Endothelial cell of umbilical vein (primary cell): ENCODE data around the gene JAKMIP1. TPM values are rescaled to one million over a fixed set of nuclear protein-coding genes. Genes with fewer than 3 reads are reported as not detected.

Experiments
- BruUV-seq: library from RNA; stranded (reverse); fragments of 400-500 nt; replicated peaks from 2 replicates; lab custom pipeline; 2021; lab: Mats Ljungman, UMichigan
- CTCF ChIA-PET: fragments of 300-600, 350-600 bp; sonication (Branson Sonifier 250); formaldehyde crosslinking; loops from one replicate; lab custom pipeline; 2021; ENCODE audit warnings: antibody characterized with exemption, inconsistent platforms; lab: Charles Lee
- POLR2A ChIA-PET: fragments of 300-600, 350-600 bp; sonication (Branson Sonifier 250); formaldehyde crosslinking; loops from one replicate; lab custom pipeline; 2021; ENCODE audit warnings: antibody characterized with exemption, inconsistent platforms; lab: Charles Lee
- DNase-seq: peaks from one replicate; pipeline ENCODE4 v3.0.0-alpha.2; 2011; ENCODE audit warnings: low read depth, low spot score
- FAIRE-seq: peaks from 2 replicates; lab custom pipeline; 2011; peaks lifted over from hg19 to GRCh38; lab: Jason Lieb, UNC
- H2AFZ ChIP-seq: 2 replicates; pipeline ENCODE4 v1.6.0; 2012; ENCODE audit warnings: low read depth, low read length, control low read depth, inconsistent platforms
- H3K27ac ChIP-seq: 2 replicates; pipeline ENCODE4 v1.5.1; 2011; ENCODE audit warnings: low read depth, mild to moderate bottlenecking, control low read depth, low read length, moderate library complexity; ENCODE audit not compliant: insufficient read depth
- H3K27me3 ChIP-seq, 2 experiments: 2 replicates each; pipeline versions ENCODE4 v1.6.0 to v1.6.1; 2011; ENCODE audit warnings: low read length in 2 of 2, mixed read lengths in 1 of 2; ENCODE audit not compliant: control insufficient read depth in 2 of 2, insufficient read depth in 2 of 2
- H3K36me3 ChIP-seq, 2 experiments: 2 replicates in 1 of 2; 3 replicates in 1 of 2; pipeline ENCODE4 v1.5.1; 2011; ENCODE audit warnings: low read length in 2 of 2, mild to moderate bottlenecking in 1 of 2, moderate library complexity in 1 of 2; ENCODE audit not compliant: control insufficient read depth in 2 of 2, insufficient read depth in 2 of 2; ENCODE audit errors: extremely low read depth in 1 of 2
- H3K4me1 ChIP-seq: 3 replicates; pipeline ENCODE4 v1.5.1; 2011; ENCODE audit warnings: mild to moderate bottlenecking, low read length; ENCODE audit not compliant: control insufficient read depth, insufficient read depth; ENCODE audit errors: extremely low read depth
- H3K4me2 ChIP-seq: 2 replicates; pipeline ENCODE4 v1.6.1; 2011; ENCODE audit warnings: low read length, control low read depth, mixed read lengths; ENCODE audit not compliant: insufficient read depth
- H3K4me3 ChIP-seq, 3 experiments: fragments of 200-600 bp in 1 of 3; sonication (generic), shearing (Covaris generic) in 1 of 3; replicated peaks in 1 of 3; 2 replicates each; pipeline ENCODE4 v1.5.1; 2011 to 2016; ENCODE audit warnings: control low read depth in 3 of 3, low read length in 3 of 3, mild to moderate bottlenecking in 2 of 3, inconsistent platforms in 1 of 3, low read depth in 1 of 3, moderate library complexity in 1 of 3; ENCODE audit not compliant: insufficient read depth in 1 of 3
- H3K79me2 ChIP-seq: 2 replicates; pipeline ENCODE4 v1.6.0; 2012; ENCODE audit warnings: low read length, inconsistent platforms; ENCODE audit not compliant: control insufficient read depth, insufficient read depth
- H3K9ac ChIP-seq: replicated peaks from 2 replicates; pipeline ENCODE3; 2011; ENCODE audit warnings: low read length, control low read depth; ENCODE audit not compliant: insufficient read depth; ENCODE audit errors: extremely low read depth
- H3K9me1 ChIP-seq: replicated peaks from 3 replicates; pipeline ENCODE4 v1.6.0; 2011; ENCODE audit warnings: mild to moderate bottlenecking, low read length; ENCODE audit not compliant: control insufficient read depth, insufficient read depth; ENCODE audit errors: extremely low read depth
- H3K9me3 ChIP-seq: replicated peaks from 2 replicates; pipeline ENCODE4 v1.5.1; 2012; ENCODE audit warnings: low read length, inconsistent platforms; ENCODE audit not compliant: control insufficient read depth, insufficient read depth
- H4K20me1 ChIP-seq: replicated peaks from 2 replicates; pipeline ENCODE3; 2011; ENCODE audit warnings: mild to moderate bottlenecking, low read length; ENCODE audit not compliant: control insufficient read depth, insufficient read depth; ENCODE audit errors: extremely low read depth
- CTCF ChIP-seq, 2 donors: IDR thresholded peaks; 1 replicate in 1 of 2; 2 replicates in 1 of 2; pipeline ENCODE4 v1.5.1; 2011; ENCODE audit warnings: low read length in 2 of 2, mild to moderate bottlenecking in 2 of 2, moderate library complexity in 2 of 2, control low read depth in 1 of 2, inconsistent platforms in 1 of 2, low read depth in 1 of 2; ENCODE audit not compliant: insufficient read depth in 1 of 2; ENCODE audit errors: extremely low read depth in 1 of 2
- GATA2 ChIP-seq: IDR thresholded peaks from 2 replicates; pipeline ENCODE4 v1.7.0; 2011; ENCODE audit warnings: low read depth, mild to moderate bottlenecking, moderate library complexity, mixed read lengths, low read length; ENCODE audit not compliant: insufficient read length, insufficient read depth
- dilution Hi-C: fragments of 300-500 bp; cut with MboI; formaldehyde crosslinking; loops from one replicate; pipeline ENCODE4 v1.15.0; 2019; ENCODE audit warnings: low sequenced_read_pairs; ENCODE audit not compliant: extremely low pct_ligation_motif_present
- intact Hi-C: fragments of 100-400 bp; cut with micrococcal nuclease; formaldehyde crosslinking; loops from one replicate; pipeline ENCODE4 v1.10.0; 2022
- polyA plus RNA-seq, 4 experiments: library from polyadenylated mRNA; depleted of rRNA in 3 of 4; stranded (reverse) in 3 of 4; unstranded in 1 of 4; fragments of >200 nt; gene quantifications; 2 replicates each; pipeline versions ENCODE4 v1.2.1 to v1.2.3, GENCODE V29; 2011 to 2012; ENCODE audit warnings: missing spikeins in 1 of 4
- total RNA-seq: library from RNA; stranded (reverse); gene quantifications from 2 replicates; pipeline ENCODE4 v1.2.3, GENCODE V29; 2021

The JAKMIP1 gene
- total and polyA plus RNA-seq, 2 donors (not counting 3 experiments of a cell fraction or from before 2014, with no cell fraction given), result not detected

DNA sequence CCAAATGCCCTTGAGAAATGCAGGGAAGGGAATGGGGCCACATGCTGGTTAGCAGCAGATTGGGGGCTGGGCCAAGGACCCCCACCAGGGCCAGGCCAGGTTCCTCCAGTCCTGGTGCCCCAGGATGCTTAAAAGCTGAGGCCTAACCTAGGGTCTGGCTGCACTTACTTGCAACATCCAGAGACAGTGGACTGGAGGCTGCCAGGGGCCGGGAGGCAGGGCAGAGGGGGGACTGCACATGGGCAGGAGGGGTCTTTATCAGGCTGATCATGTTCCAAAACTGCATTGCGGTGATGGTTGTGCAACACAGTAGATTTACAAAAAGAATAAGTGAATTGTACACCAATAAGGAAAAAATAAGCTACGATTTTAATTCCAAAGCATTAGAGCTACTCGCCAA lies 145.3 kb downstream of the JAKMIP1 start:
- Histone ChIP-seq H3K9ac (no peak overlapping the region), H3K4me3 (no peak overlapping the region), H3K9me1 (no peaks in the 10 kb centered on the region), H3K9me3 (no peaks in the 10 kb centered on the region), H4K20me1 (no peaks in the 10 kb centered on the region), H3K27ac (no peak overlapping the region), H3K27me3 (no peaks in the 10 kb centered on the region), H2AFZ (no peak overlapping the region), H3K79me2 (no peaks in the 10 kb centered on the region), H3K36me3 (no peaks in the 10 kb centered on the region), H3K4me1 (no peaks in the 10 kb centered on the region), H3K4me2 (no peak overlapping the region)
- DNase-seq (no peak), FAIRE-seq (no peak)
- CTCF ChIA-PET, result no interaction called here
- intact Hi-C loops (no loop called here), dilution Hi-C loops (no loop called here)
- TF ChIP-seq GATA2, result no peak
- no TSS peak for BruUV-seq
- POLR2A ChIA-PET, result no interaction called here

DNA sequence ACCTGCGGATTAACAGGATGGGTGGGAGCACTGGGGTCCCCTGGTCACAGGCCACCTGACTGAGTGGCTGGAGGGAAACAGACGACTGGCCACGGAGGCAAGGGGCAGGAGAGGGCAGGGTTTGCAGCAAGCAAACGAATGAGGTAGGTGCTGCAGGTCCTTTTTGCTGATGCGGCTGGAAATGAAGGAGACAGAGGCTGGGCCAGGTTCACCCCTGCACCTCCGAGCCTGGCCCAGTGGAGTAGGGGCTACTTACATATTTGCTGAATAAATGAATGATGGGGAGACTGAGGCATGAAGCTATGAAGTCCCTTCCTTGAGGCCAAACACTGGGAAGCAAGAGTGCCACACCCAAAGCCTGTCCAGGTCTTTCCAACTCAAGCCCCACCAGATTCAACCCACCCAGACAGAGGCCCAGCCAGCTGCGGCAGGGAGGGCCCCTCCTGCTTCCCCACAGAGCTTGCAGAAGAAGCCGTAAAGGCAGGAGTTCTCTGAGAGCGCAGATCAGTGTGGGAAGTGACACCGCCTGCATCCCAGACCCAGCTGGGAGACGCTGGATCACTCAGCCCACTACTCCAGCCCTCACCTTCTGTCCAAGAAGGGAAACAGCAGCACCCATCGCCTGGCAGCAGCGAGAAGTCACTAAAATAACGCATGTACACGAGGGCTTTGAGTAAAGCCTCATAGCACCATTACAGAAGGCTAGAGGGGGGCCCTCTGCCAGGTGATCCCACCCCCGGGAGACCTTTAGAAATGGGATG lies 146.0 kb downstream of the JAKMIP1 start:
- FAIRE-seq (no peak), DNase-seq (no peak)
- Histone ChIP-seq H3K79me2 (no peaks in the 10 kb centered on the region), H3K4me2 (no peak overlapping the region), H3K36me3 (no peaks in the 10 kb centered on the region), H3K9me1 (no peaks in the 10 kb centered on the region), H3K27me3 (no peaks in the 10 kb centered on the region), H3K9ac (no peak overlapping the region), H2AFZ (no peak overlapping the region), H3K27ac (no peak overlapping the region), H3K9me3 (no peaks in the 10 kb centered on the region), H4K20me1 (no peaks in the 10 kb centered on the region), H3K4me1 (no peaks in the 10 kb centered on the region), H3K4me3 (no peak overlapping the region)
- ChIA-PET POLR2A (no interaction called here), CTCF (no interaction called here)
- dilution Hi-C loops, result no loop called here
- intact Hi-C loops, result no loop called here
- no TSS peak for BruUV-seq
- TF ChIP-seq CTCF (IDR thresholded peaks at IDR 0.05; ENCODE audit: extremely low read depth in 1 of 2, insufficient read depth in 1 of 2, low read depth in 1 of 2, low read length in 2 of 2), result no peak
